GM12878 (cell line): ENCODE data around the gene ZGLP1. TPM values are rescaled to one million over a fixed set of nuclear protein-coding genes. Genes with fewer than 3 reads are reported as not detected.

Experiments used
- ATAC-seq: fragments of 200-7000 bp; cut with Tn5 transposase; 3 replicates; pipeline ENCODE4 v1.9.1; 2020; ENCODE audit warnings: mild to moderate bottlenecking, moderate library complexity
- BruUV-seq: library from RNA; stranded (reverse); fragments of 400-500 nt; replicated peaks from 2 replicates; lab custom pipeline; 2021; lab: Mats Ljungman, UMichigan
- CTCF ChIA-PET: fragments of 300-600 bp; sonication (Branson Sonifier 250); formaldehyde crosslinking; extraction: SDS; loops from one replicate; lab custom pipeline; 2021; ENCODE audit warnings: inconsistent platforms; lab: Yijun Ruan, JAX
- POLR2A ChIA-PET: fragments of 350-600 bp; formaldehyde crosslinking; extraction: SDS; loops from one replicate; lab custom pipeline; 2021; ENCODE audit warnings: inconsistent platforms; lab: Charles Lee
- RAD21 ChIA-PET: fragments of 300-600 bp; sonication (Branson Sonifier 250); formaldehyde crosslinking; loops from one replicate; lab custom pipeline; 2023; ENCODE audit warnings: antibody characterized with exemption; ENCODE audit not compliant: unreplicated experiment; lab: Charles Lee
- SMC1A ChIA-PET: fragments of 300-600 bp; sonication (Branson Sonifier 250); formaldehyde crosslinking; loops from one replicate; lab custom pipeline; 2023; ENCODE audit not compliant: unreplicated experiment, uncharacterized antibody; lab: Charles Lee
- DNase-seq: peaks from one replicate; pipeline ENCODE4 v3.0.0-alpha.2; 2011; ENCODE audit warnings: low read depth, low spot score
- FAIRE-seq: peaks from 3 replicates; lab custom pipeline; 2011; peaks lifted over from hg19 to GRCh38; lab: Jason Lieb, UNC
- H2AFZ ChIP-seq: 2 replicates; pipeline ENCODE4 v1.6.0; 2011; ENCODE audit warnings: low read depth, low read length, control low read depth; ENCODE audit not compliant: control insufficient read depth
- H3K27ac ChIP-seq: 2 replicates; pipeline ENCODE4 v1.5.1; 2011; ENCODE audit warnings: control low read depth; ENCODE audit not compliant: control insufficient read depth, insufficient read depth
- H3K27me3 ChIP-seq, 2 experiments: replicated peaks in 1 of 2; 2 replicates each; pipeline versions ENCODE4 v1.6.0 to v1.6.1; 2011; ENCODE audit warnings: low read length in 1 of 2; ENCODE audit not compliant: control insufficient read depth in 2 of 2, insufficient read depth in 2 of 2
- H3K36me3 ChIP-seq, 2 experiments: 2 replicates each; pipeline ENCODE4 v1.5.1; 2011; ENCODE audit warnings: low read length in 1 of 2; ENCODE audit not compliant: control insufficient read depth in 2 of 2, insufficient read depth in 2 of 2
- H3K4me1 ChIP-seq: 2 replicates; pipeline ENCODE4 v1.6.1; 2011; ENCODE audit warnings: mild to moderate bottlenecking, low read length, moderate library complexity, mixed read lengths; ENCODE audit not compliant: control insufficient read depth, insufficient read depth
- H3K4me2 ChIP-seq: 2 replicates; pipeline ENCODE4 v1.6.0; 2011; ENCODE audit warnings: control low read depth; ENCODE audit not compliant: control insufficient read depth, insufficient read depth
- H3K4me3 ChIP-seq: fragments of 200-600 bp; sonication (generic); 2 replicates; pipeline ENCODE4 v1.5.1; 2016
- H3K79me2 ChIP-seq: 2 replicates; pipeline ENCODE4 v1.6.0; 2011; ENCODE audit warnings: low read length; ENCODE audit not compliant: control insufficient read depth, insufficient read depth
- H3K9ac ChIP-seq: 2 replicates; pipeline ENCODE4 v1.8.0; 2011; ENCODE audit warnings: low read length, control low read depth, mixed read lengths; ENCODE audit not compliant: control insufficient read depth, insufficient read depth
- H3K9me3 ChIP-seq: replicated peaks from 3 replicates; pipeline ENCODE4 v1.5.1; 2011; ENCODE audit warnings: mild to moderate bottlenecking, low read length; ENCODE audit not compliant: control insufficient read depth, insufficient read depth
- H4K20me1 ChIP-seq: 2 replicates; pipeline ENCODE4 v1.6.0; 2011; ENCODE audit not compliant: control insufficient read depth, insufficient read depth
- ATF3 ChIP-seq: IDR thresholded peaks from 2 replicates; pipeline ENCODE4 v1.6.1; 2011; ENCODE audit warnings: low read depth, mild to moderate bottlenecking, low read length, moderate library complexity, borderline replicate concordance; ENCODE audit errors: extremely low read depth
- BMI1 ChIP-seq: fragments of 450-650 bp; IDR thresholded peaks from 2 replicates; pipeline ENCODE4 v1.6.1; 2016; ENCODE audit warnings: mild to moderate bottlenecking, moderate library complexity, borderline replicate concordance
- CBX3 ChIP-seq: fragments of 200-600 bp; sonication (generic); IDR thresholded peaks from 2 replicates; pipeline ENCODE4 v1.6.1; 2016; ENCODE audit warnings: low read depth, borderline replicate concordance
- CEBPZ ChIP-seq: fragments of 150-350 bp; IDR thresholded peaks from 2 replicates; pipeline ENCODE4 v1.6.1; 2016; ENCODE audit warnings: low read depth, low read length
- CREB1 ChIP-seq: IDR thresholded peaks from 2 replicates; pipeline ENCODE4 v1.6.1; 2012; ENCODE audit warnings: low read depth, mild to moderate bottlenecking, inconsistent platforms
- MEF2A ChIP-seq: IDR thresholded peaks from 2 replicates; pipeline ENCODE4 v1.6.1; 2011; ENCODE audit warnings: low read depth, mild to moderate bottlenecking, low read length, moderate library complexity; ENCODE audit not compliant: insufficient read depth
- MYC ChIP-seq: IDR thresholded peaks from 2 replicates; pipeline ENCODE4 v1.6.1; 2011; ENCODE audit warnings: mild to moderate bottlenecking, low read length, moderate library complexity, inconsistent platforms; ENCODE audit not compliant: insufficient read depth, insufficient replicate concordance, insufficient read length, severe bottlenecking
- NBN ChIP-seq: fragments of 450-650 bp; IDR thresholded peaks from 2 replicates; pipeline ENCODE4 v1.6.1; 2016
- PML ChIP-seq: IDR thresholded peaks from 2 replicates; pipeline ENCODE4 v1.6.1; 2012; ENCODE audit warnings: low read length, inconsistent platforms
- SIX5 ChIP-seq: IDR thresholded peaks from 2 replicates; pipeline ENCODE4 v1.6.1; 2011; ENCODE audit warnings: mild to moderate bottlenecking, low read depth, low read length, moderate library complexity; ENCODE audit not compliant: severe bottlenecking
- SMAD1 ChIP-seq: fragments of 450-650 bp; IDR thresholded peaks from 2 replicates; pipeline ENCODE4 v1.6.1; 2018; ENCODE audit warnings: mild to moderate bottlenecking, low read depth; ENCODE audit not compliant: partially characterized antibody
- SMC3 ChIP-seq: IDR thresholded peaks from 2 replicates; pipeline ENCODE4 v1.6.1; 2011; ENCODE audit warnings: low read length, improper control_type of control experiment, borderline replicate concordance
- SPI1 ChIP-seq: IDR thresholded peaks from 2 replicates; pipeline ENCODE4 v1.6.1; 2011; ENCODE audit warnings: low read depth, mild to moderate bottlenecking, low read length, moderate library complexity, borderline replicate concordance; ENCODE audit not compliant: insufficient read depth
- TCF12 ChIP-seq: IDR thresholded peaks from 2 replicates; pipeline ENCODE4 v1.6.1; 2011; ENCODE audit warnings: low read depth, mild to moderate bottlenecking, low read length
- WRNIP1 ChIP-seq: IDR thresholded peaks from 2 replicates; pipeline ENCODE4 v1.6.1; 2011; ENCODE audit warnings: low read depth, low read length, improper control_type of control experiment, borderline replicate concordance
- WGBS: methylation state at CpG from one replicate; pipeline ENCODE4 v1.1.6; 2016; ENCODE audit warnings: low lambda C conversion rate; ENCODE audit not compliant: insufficient replicate concordance, insufficient coverage; ENCODE audit errors: missing lambda C conversion rate; 5-methylcytosine and 5-hydroxymethylcytosine counted together
- in situ Hi-C: fragments of 300-500 bp; cut with MboI; formaldehyde crosslinking; loops from 9 replicates; pipeline ENCODE4 v1.14.3; 2018; ENCODE audit warnings: mixed read lengths
- intact Hi-C: fragments of 100-400 bp; cut with micrococcal nuclease; formaldehyde crosslinking; loops from one replicate; pipeline ENCODE4 v1.14.2; 2022; ENCODE audit not compliant: unreplicated experiment
- polyA plus RNA-seq, 11 experiments: library from polyadenylated mRNA; depleted of rRNA in 4 of 11; unstranded in 6 of 11; stranded (reverse) in 5 of 11; fragments of >200 nt; fragmentation: Nextera tagmentation in 4 of 11; fragmentation: Illumina TruSeq in 1 of 11; extraction: Ambion mirVana in 4 of 11; extraction: Trizol in 1 of 11; gene quantifications; 1 replicate in 1 of 11; 2 replicates in 10 of 11; pipeline versions ENCODE4 v1.2.1 to v1.2.3, GENCODE V29; 2011 to 2016; ENCODE audit warnings: inconsistent platforms in 2 of 11, missing spikeins in 2 of 11, low read depth in 1 of 11
- total RNA-seq, 4 experiments: library from RNA; depleted of rRNA in 3 of 4; stranded (reverse); fragments of >200 nt in 3 of 4; fragmentation: Illumina TruSeq in 1 of 4; extraction: Trizol in 1 of 4; gene quantifications; 2 replicates each; pipeline versions ENCODE4 v1.2.1 to v1.2.3, GENCODE V29; 2013 to 2021

The ZGLP1 gene
- total and polyA plus RNA-seq, 10 of the 15 experiments (the other 5 are each of a cell fraction or from before 2014, with no cell fraction given): 0.29 to 5.6 (median 1.3) TPM

GRCh38 chr19:10268071-10268470 lies 41.5 kb downstream of the ZGLP1 start:
- ChIA-PET CTCF (interaction anchor here (1.0 to 11.2 kb wide), 5 partner anchors 8 to 150 kb away, joined by 3 to 370 read pairs (median 89); partner anchors contain the start of gene TYK2), RAD21 (interaction anchor here (4.3 to 6.1 kb wide), 4 partner anchors 8 to 145 kb away, joined by 32 to 206 read pairs (median 58); no protein-coding TSS in a partner anchor), SMC1A (interaction anchor here (4.2 to 8.5 kb wide), 2 partner anchors 119 to 124 kb away, joined by 35 to 158 read pairs; no protein-coding TSS in a partner anchor), POLR2A (interaction anchor here (0.6 to 4.5 kb wide), 4 partner anchors 20 to 127 kb away, joined by 4 to 69 read pairs (median 9); partner anchors contain the start of genes ICAM4 and ICAM5)
- BruUV-seq: no TSS peak
- in situ Hi-C loops (loop anchor here (5.0 kb wide), 1 partner anchor 119 kb away; no protein-coding TSS in a partner anchor), intact Hi-C loops (no loop called here)
- Histone ChIP-seq H3K9ac (no peak overlapping the region), H3K9me3 (no peaks in the 10 kb centered on the region), H3K36me3 (no peaks in the 10 kb centered on the region), H3K4me1 (no peaks in the 10 kb centered on the region; the same call in 1 of the 2 replicates), H2AFZ (no peak overlapping the region), H3K79me2 (peaks cover 32% of the 10 kb centered on the region), H3K27me3 (no peaks in the 10 kb centered on the region), H3K4me2 (no peak overlapping the region), H4K20me1 (no peaks in the 10 kb centered on the region), H3K27ac (no peak overlapping the region), H3K4me3 (no peak overlapping the region)
- FAIRE-seq: no peak
- WGBS: 60% methylated on average over 6 of the region's 6 CpGs
- TF ChIP-seq CREB1: no peak
- no peak for TF ChIP-seq NBN
- no peak for TF ChIP-seq SMC3
- no peak for TF ChIP-seq SPI1
- no peak for TF ChIP-seq SMAD1
- no peak for TF ChIP-seq WRNIP1
- TF ChIP-seq CEBPZ: no peak
- no peak for TF ChIP-seq SIX5
- no peak for TF ChIP-seq ATF3
- no peak for TF ChIP-seq PML
- no peak for TF ChIP-seq MEF2A
- TF ChIP-seq MYC: no peak
- no peak for TF ChIP-seq TCF12
- TF ChIP-seq CBX3: no peak
- no peak for TF ChIP-seq BMI1
- no peak for DNase-seq
- no peak for ATAC-seq
